Activated CD8-positive, alpha-beta memory T cell treated with anti-CD3 and anti-CD28 coated beads, Interleukin-2, amount 50 U/mL, for 24 hours (primary cell): Measurements from ENCODE around the gene NFX1.

Experiments used
- DNase-seq: peaks from one replicate; pipeline ENCODE4 v3.0.0-alpha.2; 2020; ENCODE audit errors: extremely low read depth

The NFX1 gene

DNA sequence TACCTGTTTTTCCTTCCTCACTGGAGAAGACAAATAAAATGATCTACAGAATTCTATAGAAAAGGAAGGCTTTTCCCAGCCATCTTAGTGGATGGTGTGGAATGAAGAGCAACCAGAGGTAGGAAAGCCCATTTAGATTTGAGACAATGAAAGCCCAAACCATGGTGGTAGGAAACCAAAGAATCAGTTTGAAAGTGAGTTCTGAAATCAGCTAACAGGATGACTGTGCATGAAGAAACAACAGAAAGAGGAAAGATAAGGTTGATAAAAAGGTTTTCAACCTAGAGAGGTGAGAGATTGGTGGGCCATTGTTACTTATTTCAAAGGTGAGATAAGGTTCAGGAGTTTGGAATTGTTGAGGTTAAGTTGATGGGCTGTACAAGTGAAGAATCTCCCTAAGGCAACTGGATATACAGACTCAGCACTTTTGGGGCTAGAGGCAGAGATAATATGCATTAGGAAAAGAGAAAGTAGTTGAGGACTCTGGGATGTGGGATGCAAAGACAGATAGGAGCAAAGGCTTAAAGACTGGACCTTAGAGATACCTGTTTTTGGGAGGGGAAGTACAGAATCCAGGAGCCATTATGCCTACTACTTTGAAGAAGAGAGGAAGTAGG is 23.1 kb upstream of the NFX1 start:
- no peak for DNase-seq

DNA sequence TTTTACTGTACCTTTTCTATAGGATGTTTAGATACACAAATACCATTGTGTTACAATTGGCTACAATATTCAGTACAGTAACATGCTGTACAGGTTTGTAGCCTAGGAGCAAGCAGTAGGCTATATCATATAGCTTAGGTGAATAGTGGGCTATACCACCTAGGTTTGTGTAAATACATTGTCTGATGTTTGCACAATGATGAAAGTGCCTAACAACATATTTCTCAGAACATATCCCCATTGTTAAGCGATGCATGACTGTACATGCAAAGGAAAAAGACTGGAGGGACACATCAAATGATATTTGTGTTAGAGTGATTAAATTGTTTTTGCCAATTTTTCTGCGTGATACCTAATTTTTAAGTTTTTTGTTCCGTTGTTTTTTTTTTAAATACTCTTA is 20.2 kb upstream of the NFX1 start:
- no peak for DNase-seq

DNA sequence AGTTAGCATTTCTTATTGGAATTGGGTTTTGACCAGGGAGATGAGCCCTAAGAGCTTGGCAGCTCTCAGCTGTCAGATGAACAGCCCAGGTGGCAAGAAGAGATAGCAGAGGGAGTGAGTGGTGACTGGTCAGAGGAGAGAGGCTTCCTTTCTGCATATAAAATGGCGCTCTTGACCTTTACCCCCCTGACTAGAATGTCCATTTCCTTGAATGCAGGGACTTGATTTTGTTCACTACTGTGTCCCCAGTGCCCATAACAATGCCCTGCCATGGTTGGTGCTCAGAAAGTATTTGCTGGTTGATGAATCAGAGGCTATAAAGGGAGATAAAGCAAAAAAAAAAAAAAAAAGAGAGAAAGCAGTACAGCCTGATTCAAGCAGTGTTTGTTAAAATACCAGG is 18.3 kb upstream of the NFX1 start:
- DNase-seq, result no peak

DNA sequence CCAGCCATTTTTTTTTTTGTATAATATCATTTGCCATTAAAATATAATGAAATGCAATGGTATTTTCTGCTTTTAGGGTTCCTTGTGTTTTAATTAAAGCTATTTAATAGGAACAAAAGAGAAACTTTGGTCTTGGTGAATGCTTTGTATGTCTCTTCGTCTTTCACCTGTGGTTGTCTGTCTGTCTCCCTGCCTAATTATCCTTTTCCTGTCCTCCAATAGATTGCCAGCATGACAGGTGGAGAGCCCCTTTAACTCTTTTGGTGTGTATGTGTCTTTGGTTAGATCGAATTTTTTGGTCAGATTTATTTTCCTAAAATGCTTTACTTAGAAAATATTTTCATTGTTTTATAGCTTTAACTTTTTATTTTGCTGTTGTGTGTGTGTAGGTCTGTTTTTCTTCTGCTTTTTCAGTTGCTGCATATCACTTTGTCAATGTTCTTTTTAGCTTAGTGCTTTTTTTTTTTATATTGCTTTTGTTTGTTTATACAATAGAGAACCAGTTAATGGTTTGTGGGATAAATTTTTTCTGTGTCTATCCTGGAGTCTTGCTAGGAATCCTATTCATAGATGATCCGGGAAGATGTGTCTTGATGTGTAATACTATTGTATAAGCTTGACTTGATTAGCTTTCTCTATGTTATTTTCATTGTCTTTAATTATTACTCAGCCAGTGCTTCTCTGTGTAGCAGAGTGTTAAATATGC is 16.9 kb upstream of the NFX1 start:
- DNase-seq, result no peak

DNA sequence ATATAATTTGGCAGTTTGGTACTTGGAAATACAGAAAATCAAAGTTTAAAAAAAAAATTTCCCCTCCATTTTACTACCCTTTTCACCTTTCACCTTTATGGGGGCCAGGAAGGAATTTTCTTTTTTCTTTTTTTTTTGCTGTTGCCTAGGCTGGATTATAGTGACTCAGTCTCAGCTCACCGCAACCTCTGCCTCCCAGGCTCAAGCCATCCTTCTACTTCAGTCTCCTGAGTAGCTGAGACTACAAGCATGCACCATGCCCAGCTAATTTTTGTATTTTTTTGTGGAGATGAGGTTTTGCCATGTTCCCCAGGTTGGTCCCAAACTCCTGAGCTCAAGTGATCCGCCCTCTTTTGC is 16.4 kb upstream of the NFX1 start:
- no peak for DNase-seq

DNA sequence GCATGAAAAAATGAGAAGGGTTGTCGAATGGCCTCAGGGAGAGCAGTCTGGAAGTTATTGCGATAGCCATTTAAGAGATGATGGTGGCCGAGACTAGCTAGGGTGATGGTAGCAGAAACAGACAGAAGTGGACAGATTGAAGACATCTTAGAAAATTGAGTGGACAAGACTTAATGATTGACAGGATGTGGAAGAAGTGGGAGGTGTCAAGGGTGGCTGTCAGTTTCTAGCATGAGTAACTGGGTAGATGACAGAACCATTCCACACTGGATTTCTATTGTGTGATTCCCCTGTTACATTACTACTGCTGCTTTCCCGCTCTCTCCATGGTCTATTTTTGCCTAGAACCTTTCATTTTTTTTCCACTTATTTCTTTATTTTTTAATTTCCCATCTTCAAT is 12.8 kb upstream of the NFX1 start:
- DNase-seq, result no peak

DNA sequence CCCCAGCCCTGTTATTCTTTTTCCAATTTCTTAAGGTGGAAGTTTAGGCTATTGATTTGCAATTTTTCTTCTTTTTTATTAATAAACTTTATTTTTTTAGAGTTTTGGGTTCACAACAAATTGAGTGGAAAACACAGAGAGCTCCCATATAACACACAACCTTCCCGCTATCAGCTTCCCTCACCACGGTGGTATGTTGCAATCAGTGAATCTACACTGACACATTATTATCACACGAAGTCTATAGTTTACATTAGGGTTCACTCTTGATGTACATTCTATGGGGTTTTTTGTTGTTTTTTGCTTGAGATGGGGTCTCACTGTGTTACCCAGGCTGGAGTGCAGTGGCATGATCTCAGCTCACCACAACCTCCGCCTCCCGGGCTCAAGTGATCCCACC is 4.8 kb upstream of the NFX1 start:
- DNase-seq, result no peak

DNA sequence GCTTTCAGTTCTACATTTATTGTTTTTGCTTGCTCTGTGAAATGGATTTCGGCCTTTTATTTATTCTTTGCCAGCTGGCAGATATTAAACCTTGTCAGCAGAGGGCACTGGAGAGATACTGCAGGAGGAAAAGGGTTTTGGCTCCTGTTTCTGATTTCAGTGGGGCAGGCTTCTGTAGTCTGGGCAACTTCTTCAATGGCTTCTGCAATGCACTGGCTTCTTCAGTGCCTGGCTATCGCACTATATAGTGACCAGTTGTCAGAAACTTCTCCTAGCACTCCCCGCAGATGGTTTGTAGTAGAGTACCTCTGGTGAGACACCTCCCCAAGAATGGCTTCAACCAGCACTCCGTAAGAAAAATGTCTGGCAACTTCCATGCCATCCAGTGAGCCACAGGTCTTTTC is 3.2 kb upstream of the NFX1 start:
- DNase-seq, result no peak

DNA sequence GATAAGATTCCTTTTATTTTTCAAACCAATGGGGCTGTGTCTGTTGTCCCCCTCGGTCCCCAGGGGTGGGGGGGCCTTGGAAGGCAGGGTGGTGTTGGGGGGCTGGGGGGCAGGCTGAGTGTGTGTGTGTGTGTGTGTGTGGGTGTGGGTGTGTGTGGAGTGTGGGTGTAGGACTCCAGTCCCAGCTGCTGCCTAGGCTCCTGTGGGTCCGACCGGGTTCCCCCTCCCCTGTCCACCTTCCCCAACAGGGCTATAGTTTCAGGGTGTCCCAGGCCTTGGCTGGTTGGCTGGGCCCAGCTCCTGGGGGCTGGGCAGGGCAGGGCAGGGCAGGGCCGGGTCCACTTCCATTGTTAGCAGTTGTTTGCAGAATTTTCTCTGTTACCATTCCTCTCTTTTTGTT is 2.1 kb upstream of the NFX1 start:
- no peak for DNase-seq

DNA sequence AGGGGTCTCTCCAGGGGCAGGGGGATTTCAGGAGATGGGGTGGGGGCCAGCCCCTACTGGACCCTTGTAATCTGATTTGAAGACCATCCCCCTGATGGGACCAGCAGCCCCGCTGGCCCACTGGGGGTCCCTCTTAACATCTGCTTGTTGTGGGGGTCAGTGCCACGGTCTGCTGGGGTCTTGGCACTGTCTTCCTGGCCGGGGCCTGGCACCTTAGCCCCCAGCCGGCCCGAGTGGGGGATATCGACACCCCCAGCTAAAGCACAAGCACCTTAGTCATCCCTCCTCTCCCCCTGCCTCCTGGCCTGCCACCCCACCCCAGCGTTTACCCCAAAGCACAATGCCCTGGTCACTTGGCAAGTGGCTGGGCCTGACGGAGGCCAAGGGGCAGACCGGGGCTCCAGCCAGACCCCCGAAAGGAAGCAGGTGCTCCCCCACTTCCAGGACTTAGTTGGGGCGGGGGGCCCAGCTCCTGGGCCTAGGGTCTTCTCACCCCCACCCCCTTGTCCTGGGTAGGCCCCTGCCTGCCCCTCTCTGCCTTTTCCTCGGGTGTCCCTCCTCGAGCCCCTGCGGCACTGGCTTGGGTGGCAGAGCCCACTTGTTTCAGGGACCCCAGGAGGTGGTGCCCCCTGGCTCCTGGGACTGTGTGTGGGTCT is 1.4 kb upstream of the NFX1 start:
- DNase-seq, result no peak

- no peak for DNase-seq
Measured at GRCh38 chr9:33289496-33289895, 820 bp upstream of the NFX1 start.

DNA sequence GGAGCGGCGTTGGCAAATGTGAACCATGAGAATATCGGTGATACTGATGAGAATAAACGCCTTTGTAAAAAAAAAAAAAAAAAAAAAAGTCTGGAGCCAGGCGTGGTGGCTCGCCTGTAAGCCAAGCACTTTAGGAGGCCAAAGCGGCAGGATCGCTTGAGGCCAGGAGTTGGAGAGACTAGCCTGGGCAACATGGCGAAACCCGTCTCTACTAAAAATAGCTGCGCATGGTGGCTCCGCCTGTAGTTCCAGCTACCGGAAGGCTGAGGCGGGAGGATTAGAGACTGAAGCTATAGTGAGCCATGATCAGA is 425 bp upstream of the NFX1 start:
- no peak for DNase-seq

DNA sequence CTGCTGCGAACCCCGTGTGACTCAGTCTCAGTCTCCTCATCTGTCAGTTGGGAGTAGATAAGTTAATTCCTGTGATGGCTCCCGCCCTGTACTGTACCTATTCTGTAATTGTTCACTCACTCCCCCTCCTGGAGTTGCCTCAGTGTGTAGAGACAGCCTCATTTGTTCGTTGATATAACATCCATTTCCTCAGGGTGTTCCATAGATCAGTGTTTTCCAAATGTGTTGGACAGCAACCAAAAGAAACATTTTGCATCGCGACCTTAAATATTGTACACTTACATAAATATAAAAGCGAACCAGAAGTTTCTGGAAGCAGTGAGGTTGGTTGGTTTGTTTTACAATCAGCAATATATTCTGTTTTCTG is 698 bp downstream of the NFX1 start:
- no peak for DNase-seq

DNA sequence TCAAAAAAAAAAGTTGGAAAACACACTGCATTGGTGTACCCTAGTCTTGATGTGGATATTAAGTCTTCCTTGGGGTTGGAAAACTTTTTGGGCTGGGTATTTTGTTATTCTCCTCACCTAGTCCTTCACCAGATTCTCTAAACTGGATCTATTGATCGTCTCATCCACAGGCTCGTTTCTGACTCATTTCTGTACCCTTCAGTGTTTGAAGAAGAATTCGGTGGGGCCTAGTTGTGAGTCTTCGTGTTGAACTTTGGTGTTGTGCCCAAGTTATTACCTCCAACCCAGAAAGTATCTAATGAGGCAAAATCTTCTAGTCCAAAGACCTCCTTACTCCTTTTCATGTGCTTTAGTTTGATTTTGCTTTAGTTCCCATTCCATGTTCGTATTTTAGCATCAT is 1.6 kb downstream of the NFX1 start:
- no peak for DNase-seq

DNA sequence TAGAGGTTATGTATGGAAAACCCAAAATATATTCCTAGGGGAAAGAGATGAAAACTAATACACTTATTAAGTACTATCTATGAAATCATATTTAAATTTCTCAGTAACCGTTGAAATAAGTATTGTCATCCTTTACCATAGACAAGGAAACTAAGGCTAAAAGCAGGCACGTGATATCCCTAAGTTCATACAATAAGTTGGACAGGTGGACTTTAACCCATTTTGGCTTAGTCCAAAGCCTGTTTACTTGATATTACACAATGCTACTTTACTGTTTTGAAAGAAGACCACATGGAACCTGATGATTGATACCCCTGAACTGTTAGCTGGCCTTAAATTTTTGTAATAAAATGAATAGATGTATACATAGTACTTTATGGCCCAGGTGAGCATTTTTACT is 3.5 kb downstream of the NFX1 start:
- DNase-seq, result no peak

DNA sequence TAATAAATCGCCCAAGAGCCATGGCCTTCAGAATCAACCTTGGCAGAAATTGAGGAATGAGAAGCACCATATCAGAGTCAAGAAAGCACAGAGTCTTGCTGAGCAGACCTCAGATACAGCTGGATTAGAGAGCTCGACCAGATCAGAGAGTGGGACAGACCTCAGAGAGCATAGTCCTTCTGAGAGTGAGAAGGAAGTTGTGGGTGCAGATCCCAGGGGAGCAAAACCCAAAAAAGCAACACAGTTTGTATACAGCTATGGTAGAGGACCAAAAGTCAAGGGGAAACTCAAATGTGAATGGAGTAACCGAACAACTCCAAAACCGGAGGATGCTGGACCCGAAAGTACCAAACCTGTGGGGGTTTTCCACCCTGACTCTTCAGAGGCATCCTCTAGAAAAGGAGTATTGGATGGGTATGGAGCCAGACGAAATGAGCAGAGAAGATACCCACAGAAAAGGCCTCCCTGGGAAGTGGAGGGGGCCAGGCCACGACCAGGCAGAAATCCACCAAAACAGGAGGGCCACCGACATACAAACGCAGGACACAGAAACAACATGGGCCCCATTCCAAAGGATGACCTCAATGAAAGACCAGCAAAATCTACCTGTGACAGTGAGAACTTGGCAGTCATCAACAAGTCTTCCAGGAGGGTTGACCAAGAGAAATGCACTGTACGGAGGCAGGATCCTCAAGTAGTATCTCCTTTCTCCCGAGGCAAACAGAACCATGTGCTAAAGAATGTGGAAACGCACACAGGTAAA is 4.5 kb downstream of the NFX1 start:
- DNase-seq, result no peak

DNA sequence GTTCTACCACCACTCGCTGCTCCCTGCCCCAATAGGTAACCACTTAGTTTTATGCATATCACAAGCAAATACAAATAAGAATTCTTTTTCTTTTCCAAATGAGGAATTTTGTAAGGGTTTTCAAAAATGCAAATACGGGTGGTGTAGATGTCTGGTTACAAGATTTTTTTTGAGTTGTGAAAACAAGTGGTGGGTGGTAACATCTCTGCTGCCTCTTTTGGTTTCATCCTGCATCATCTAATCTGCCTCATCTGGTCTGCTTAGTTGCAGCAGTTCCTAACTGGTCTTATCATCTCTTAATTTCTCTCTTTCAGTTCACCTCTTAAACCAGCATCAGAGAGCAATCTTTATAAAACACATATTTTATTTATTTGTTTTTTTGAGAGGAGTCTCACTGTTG is 5.3 kb downstream of the NFX1 start:
- no peak for DNase-seq

DNA sequence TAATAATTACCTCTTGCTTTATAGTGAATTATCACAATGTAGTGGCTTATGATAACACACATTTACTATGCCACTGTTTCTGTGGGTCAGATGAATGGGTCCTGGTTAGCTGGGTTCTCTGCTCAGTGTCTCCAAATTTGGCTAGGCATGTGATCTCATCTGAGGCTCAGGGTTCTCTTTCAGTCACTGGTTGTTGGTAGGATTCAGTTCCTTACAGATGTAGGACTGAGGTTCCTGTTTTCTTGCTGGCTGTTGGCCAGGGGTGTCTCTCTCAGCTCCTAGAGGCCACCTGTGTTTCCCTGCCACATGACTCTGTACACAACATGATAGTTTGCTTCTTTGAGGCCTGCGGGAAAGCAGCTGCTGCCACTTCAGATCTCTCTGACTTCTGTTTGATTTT is 7.1 kb downstream of the NFX1 start:
- no peak for DNase-seq

GRCh38 chr9:33300546-33300945 is 10.2 kb downstream of the NFX1 start:
- DNase-seq, result no peak

- DNase-seq, result no peak
Measured at GRCh38 chr9:33304362-33304761, 14.0 kb downstream of the NFX1 start.

GRCh38 chr9:33306037-33306436 is 15.7 kb downstream of the NFX1 start:
- no peak for DNase-seq

GRCh38 chr9:33307067-33307466 is 16.8 kb downstream of the NFX1 start:
- no peak for DNase-seq

GRCh38 chr9:33309903-33310302 is 19.6 kb downstream of the NFX1 start:
- DNase-seq, result no peak
